K562 (cell line): ENCODE measurements around the gene GGA3. TPM values are rescaled to one million over a fixed set of nuclear protein-coding genes. Genes with fewer than 3 reads are reported as not detected.

Experiments used
- CBFA2T3 ChIP-seq: fragments of 450-650 bp; IDR thresholded peaks from 2 replicates; pipeline ENCODE4 v1.6.1; 2017
- CTBP1 ChIP-seq: fragments of 450-650 bp; IDR thresholded peaks from 2 replicates; pipeline ENCODE4 v1.6.1; 2016; ENCODE audit warnings: borderline replicate concordance
- PTRF ChIP-seq: fragments of 450-650 bp; IDR thresholded peaks from 2 replicates; pipeline ENCODE4 v1.6.1; 2016; ENCODE audit warnings: mild to moderate bottlenecking, missing genetic modification characterization, missing compliant biosample characterization
- RCOR1 ChIP-seq, 2 experiments: IDR thresholded peaks; 2 replicates each; pipeline ENCODE4 v1.6.1; 2012; ENCODE audit warnings: low read depth in 2 of 2, low read length in 2 of 2, borderline replicate concordance in 1 of 2, improper control_type of control experiment in 1 of 2
- TFAP4 ChIP-seq: sonication (generic); formaldehyde crosslinking; IDR thresholded peaks from 2 replicates; pipeline ENCODE4 v1.8.0; 2022; ENCODE audit warnings: missing genetic modification reagents, mild to moderate bottlenecking, moderate library complexity, borderline replicate concordance
- THRB ChIP-seq: fragments of 450-650 bp; formaldehyde crosslinking; conservative IDR thresholded peaks from 2 replicates; pipeline ENCODE4 v1.4.0; 2022; ENCODE audit warnings: mild to moderate bottlenecking, missing genetic modification characterization
- TRIM28 ChIP-seq: fragments of 450-650 bp; IDR thresholded peaks from 2 replicates; pipeline ENCODE4 v1.6.1; 2017
- USF1 ChIP-seq: sonication (generic); formaldehyde crosslinking; IDR thresholded peaks from 2 replicates; pipeline ENCODE4 v1.9.0; 2022; ENCODE audit warnings: mild to moderate bottlenecking, missing genetic modification reagents
- ZBTB17 ChIP-seq: fragments of 450-650 bp; formaldehyde crosslinking; IDR thresholded peaks from 2 replicates; pipeline ENCODE4 v1.4.0; 2020; ENCODE audit warnings: mild to moderate bottlenecking
- ZNF830 ChIP-seq: fragments of 250-450 bp; sonication (Bioruptor Pico); IDR thresholded peaks from 2 replicates; pipeline ENCODE4 v1.5.0; 2021; ENCODE audit warnings: mild to moderate bottlenecking
- polyA plus RNA-seq, 8 experiments: library from polyadenylated mRNA; depleted of rRNA in 4 of 8; stranded (reverse) in 5 of 8; unstranded in 3 of 8; fragments of >200 nt; fragmentation: Nextera tagmentation in 2 of 8; fragmentation: Illumina TruSeq in 1 of 8; extraction: Ambion mirVana in 2 of 8; extraction: Trizol in 1 of 8; gene quantifications; 2 replicates each; pipeline versions ENCODE4 v1.2.1 to v1.2.3, GENCODE V29; 2011 to 2014; ENCODE audit warnings: inconsistent platforms in 1 of 8, missing spikeins in 1 of 8
- total RNA-seq, 7 experiments: library from RNA; depleted of rRNA in 6 of 7; stranded (reverse); fragments of >200 nt in 6 of 7; fragmentation: Illumina TruSeq in 2 of 7; extraction: Trizol in 2 of 7; gene quantifications; 2 replicates each; pipeline versions ENCODE4 v1.2.1 to v1.2.3, GENCODE V29; 2011 to 2021; ENCODE audit warnings: low replicate concordance in 1 of 7
- TF ChIP-seq, protein P1 (sequence below): sonication (generic); formaldehyde crosslinking; IDR thresholded peaks from 2 replicates; pipeline ENCODE4 v1.8.1; 2023; ENCODE audit warnings: missing genetic modification reagents, mild to moderate bottlenecking, borderline replicate concordance

The GGA3 gene
- total and polyA plus RNA-seq, 9 of the 15 experiments (the other 6 are each of a cell fraction or from before 2014, with no cell fraction given) = 5.7 to 64.9 (median 25.4) TPM

- TF ChIP-seq, protein P1, sequence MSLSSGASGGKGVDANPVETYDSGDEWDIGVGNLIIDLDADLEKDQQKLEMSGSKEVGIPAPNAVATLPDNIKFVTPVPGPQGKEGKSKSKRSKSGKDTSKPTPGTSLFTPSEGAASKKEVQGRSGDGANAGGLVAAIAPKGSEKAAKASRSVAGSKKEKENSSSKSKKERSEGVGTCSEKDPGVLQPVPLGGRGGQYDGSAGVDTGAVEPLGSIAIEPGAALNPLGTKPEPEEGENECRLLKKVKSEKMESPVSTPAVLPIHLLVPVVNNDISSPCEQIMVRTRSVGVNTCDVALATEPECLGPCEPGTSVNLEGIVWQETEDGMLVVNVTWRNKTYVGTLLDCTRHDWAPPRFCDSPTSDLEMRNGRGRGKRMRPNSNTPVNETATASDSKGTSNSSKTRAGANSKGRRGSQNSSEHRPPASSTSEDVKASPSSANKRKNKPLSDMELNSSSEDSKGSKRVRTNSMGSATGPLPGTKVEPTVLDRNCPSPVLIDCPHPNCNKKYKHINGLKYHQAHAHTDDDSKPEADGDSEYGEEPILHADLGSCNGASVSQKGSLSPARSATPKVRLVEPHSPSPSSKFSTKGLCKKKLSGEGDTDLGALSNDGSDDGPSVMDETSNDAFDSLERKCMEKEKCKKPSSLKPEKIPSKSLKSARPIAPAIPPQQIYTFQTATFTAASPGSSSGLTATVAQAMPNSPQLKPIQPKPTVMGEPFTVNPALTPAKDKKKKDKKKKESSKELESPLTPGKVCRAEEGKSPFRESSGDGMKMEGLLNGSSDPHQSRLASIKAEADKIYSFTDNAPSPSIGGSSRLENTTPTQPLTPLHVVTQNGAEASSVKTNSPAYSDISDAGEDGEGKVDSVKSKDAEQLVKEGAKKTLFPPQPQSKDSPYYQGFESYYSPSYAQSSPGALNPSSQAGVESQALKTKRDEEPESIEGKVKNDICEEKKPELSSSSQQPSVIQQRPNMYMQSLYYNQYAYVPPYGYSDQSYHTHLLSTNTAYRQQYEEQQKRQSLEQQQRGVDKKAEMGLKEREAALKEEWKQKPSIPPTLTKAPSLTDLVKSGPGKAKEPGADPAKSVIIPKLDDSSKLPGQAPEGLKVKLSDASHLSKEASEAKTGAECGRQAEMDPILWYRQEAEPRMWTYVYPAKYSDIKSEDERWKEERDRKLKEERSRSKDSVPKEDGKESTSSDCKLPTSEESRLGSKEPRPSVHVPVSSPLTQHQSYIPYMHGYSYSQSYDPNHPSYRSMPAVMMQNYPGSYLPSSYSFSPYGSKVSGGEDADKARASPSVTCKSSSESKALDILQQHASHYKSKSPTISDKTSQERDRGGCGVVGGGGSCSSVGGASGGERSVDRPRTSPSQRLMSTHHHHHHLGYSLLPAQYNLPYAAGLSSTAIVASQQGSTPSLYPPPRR (CRISPR knock-in tag) = no peak
- TF ChIP-seq USF1 (CRISPR knock-in tag) (peak; percentile 29; the same call in 1 of the 2 replicates), CBFA2T3 (0 out of 2 replicates have a peak, but pooled peaks have one; percentile 5), TFAP4 (CRISPR knock-in tag) (peak; percentile 31; the same call in 1 of the 2 replicates), RCOR1 (IDR thresholded peaks at IDR 0.05; ENCODE audit: borderline replicate concordance in 1 of 2, low read depth in 2 of 2, low read length in 2 of 2) (0 out of 4 replicates have a peak, but pooled peaks of 1 of the 2 experiments have one; percentile 52), TRIM28 (no peak), PTRF (tag) (no peak), THRB (CRISPR knock-in tag) (0 out of 2 replicates have a peak, but pooled peaks have one; percentile 27), CTBP1 (no peak), ZNF830 (CRISPR knock-in tag) (no peak), ZBTB17 (CRISPR knock-in tag) (no peak)
These were observed 12.7 kb upstream of the GGA3 start (continued) for GRCh38 chr17:75273977-75274708.
